Activated CD8-positive, alpha-beta memory T cell treated with anti-CD3 and anti-CD28 coated beads, Interleukin-2, amount 50 U/mL, for 24 hours (primary cell): ENCODE measurements around the gene HSPB3.
"Not testable (repeated sequence)": the region's sequence is repeated elsewhere in the genome, so short reads cannot be mapped to it uniquely, and the experiment has no call there.

Source experiments
- DNase-seq: peaks from one replicate; pipeline ENCODE4 v3.0.0-alpha.2; 2020; ENCODE audit errors: extremely low read depth

Gene HSPB3

DNA sequence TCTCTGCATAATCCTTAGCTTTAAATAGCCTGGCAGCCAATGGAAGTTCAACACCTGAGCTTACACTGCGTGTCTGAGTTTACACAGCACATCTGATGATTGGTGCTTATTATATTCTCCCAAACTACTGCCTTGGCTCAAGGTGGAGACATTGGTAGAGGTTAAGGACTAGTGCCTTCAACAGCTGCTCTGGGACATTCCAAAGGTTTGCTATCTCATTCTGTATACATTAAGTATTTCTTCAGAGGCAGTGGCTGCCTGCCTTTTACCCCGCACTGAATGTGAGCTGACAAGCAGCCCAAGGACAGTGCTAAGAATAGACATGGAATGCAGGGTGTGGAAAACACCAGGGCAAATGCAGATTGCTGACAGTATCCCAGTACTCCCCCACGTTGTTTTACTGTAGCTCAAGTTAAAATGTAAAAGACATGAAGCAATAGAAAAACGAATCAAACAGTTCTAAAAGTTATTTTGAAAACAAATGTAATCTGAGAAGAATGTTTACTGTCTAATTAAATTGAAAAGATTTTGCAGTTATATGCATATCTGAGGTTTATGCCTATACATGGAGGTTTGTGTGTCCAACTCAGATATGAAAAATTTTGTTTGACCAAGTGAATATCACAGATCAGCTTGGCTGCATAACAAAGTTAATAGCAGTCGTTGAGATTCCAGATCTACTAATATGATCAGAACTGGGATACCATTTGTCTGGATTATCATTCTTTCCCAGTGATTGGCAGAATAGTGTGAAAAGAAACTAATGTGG is 1.8 kb downstream of the HSPB3 start:
- DNase-seq = no peak

DNA sequence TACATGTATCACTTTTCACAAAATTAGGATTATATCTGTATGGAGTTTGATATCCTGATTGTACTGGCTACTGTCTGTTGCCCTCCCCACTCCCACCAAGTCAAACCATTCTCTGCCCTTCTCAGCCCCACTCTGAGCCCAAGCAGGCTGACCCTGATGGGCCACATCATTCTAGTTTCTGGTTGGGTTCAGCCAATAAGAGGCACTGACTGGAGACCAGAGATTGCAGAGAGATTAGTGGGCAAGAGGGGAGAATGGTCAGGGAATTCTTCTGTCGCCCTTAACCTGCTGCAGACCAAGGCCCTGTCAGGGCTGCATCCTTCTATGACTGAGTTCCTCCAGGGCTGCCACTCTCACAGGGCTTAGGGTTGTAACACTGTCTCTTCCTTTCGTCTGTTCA is 2.7 kb downstream of the HSPB3 start:
- DNase-seq = no peak

GRCh38 chr5:54460181-54460919 is 4.9 kb downstream of the HSPB3 start:
- no peak for DNase-seq

GRCh38 chr5:54462281-54462680 is 6.8 kb downstream of the HSPB3 start:
- no peak for DNase-seq

DNA sequence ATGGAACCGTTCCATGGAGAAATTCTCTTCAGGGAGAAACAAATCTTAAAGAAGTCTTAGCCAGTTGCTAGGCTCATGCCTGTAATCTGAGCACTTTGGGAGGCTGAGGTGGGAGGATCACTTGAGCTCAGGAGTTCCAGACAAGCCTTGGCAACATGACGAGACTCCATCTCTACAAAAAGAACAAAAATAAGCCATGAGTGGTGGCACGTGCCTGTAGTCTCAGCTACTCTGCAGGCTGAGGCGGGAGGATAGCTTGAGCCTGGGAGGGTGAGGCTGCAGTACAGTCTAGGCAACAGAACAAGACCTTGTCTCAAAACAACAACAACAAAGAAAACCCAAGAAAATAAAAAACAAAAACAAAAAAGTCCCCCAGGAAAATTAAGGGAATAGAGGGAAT is 8.2 kb downstream of the HSPB3 start:
- DNase-seq = no peak

DNA sequence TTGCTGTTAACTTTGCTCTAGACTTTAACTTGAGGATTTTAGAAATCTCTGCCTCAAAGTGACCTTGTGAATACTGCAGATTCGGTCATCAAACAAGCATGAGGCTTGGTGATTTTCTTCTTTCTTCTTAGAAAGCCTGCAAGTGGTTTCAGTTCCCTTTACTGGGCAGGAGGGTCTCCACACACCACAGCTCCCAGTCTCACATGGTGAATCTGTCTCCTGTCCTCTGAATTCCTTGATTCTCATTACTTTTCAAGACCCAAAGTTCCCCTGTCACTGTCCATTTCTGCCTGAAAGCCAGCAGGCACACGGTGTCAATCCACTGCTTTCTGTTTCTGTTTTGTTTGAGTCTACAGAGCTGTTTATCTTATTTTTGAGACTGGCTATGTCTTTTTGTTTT is 14.1 kb downstream of the HSPB3 start:
- no peak for DNase-seq

DNA sequence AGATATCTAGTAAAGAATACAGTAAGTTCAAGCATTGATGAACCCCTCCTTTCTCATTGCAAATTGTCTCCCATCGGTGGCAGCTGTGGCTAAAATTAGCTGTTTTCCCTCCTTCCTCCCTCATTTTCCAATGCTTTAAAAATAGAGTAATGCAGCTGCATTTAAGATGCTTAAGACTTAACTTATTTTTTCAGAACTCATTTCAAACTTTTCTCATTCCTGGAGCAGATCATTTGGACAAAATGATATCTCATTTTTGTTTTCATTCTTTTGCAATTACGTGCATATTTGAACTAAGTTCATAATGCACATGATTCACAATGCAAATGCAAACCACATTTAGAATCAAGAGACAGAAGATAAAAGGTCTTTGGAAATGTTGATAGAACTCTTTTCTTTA is 14.6 kb downstream of the HSPB3 start:
- DNase-seq = no peak

- DNase-seq = no peak
These were observed 15.2 kb downstream of the HSPB3 start for GRCh38 chr5:54470677-54471076.

DNA sequence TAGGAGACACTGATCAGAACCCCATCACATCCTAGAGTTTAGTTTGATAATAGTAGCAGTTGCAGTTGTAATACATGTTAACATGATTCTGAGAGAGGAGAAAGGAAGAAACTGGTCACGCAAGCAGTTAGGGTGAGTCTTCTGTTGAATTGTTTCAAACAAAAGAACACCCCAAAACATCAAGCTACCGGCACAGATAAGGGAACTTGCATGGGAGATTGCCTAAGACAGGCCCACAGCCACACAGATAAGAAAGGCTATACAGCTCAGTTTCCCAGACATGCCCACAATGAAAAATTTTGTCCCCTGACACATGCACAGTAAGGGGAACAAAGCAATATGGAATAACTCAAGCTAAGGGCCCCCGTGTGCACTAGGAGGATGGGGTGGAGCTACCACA is 15.9 kb downstream of the HSPB3 start:
- DNase-seq = no peak

GRCh38 chr5:54476682-54477081 is 21.2 kb downstream of the HSPB3 start:
- DNase-seq = no peak

- no peak for DNase-seq
These were observed 22.5 kb downstream of the HSPB3 start for GRCh38 chr5:54477941-54478478.

- no peak for DNase-seq
These were observed 24.8 kb downstream of the HSPB3 start for GRCh38 chr5:54480296-54480695.

DNA sequence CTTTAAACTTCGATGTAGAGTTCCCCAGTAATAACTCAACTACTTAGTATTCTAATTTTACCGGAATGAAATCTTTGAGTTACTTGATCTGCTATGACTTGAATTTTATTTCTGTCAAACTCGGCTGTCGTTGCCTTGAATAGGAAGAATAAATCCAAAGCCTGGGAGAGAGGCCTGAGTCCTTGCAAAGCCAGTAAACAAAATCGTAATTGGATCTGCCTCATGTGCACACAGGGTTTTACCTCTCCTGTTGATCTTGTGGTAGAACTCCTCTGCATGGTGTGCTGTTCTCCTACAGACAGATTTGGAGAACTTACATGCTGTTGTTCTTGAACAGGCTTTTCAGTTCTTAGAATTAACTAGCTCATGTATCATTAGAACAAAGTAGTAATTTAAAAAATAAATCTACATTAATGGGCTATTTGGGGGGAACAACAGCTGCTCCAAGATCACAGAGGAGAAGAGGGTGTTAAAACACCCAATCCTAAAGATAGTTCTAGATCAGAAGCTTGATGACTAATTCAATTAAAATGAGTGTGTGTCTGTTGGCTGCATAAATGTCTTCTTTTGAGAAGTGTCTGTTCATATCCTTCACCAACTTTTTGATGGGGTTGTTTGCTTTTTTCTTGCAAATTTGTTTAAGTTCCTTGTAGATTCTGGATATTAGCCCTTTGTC is 28.9 kb downstream of the HSPB3 start:
- no peak for DNase-seq

GRCh38 chr5:54485659-54486058 is 30.2 kb downstream of the HSPB3 start:
- DNase-seq = not testable (repeated sequence)

GRCh38 chr5:54489648-54489979 is 34.1 kb downstream of the HSPB3 start:
- not testable (repeated sequence) for DNase-seq

- no peak for DNase-seq
These were observed 35.8 kb downstream of the HSPB3 start for GRCh38 chr5:54491326-54491725.

DNA sequence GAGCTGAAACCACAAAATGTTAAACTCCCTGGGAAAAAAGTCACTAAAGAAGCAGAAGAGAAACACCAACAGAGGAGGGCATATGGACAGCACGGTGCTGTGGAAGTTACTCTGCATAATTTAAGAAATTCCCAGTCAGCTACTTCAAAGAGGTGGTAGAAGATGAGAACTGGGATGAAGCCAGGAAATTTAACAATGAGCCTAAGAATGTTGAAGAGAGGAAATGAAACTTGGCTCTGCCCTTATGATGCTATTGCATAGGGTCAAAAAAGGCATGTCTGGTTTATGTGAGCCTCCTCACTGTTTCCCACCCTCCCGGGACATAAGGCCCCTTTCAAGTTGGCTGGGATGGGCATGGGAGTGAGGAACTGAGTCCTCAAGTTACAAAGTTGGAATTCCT is 36.7 kb downstream of the HSPB3 start:
- no peak for DNase-seq

- DNase-seq = no peak
These were observed 39.5 kb downstream of the HSPB3 start for GRCh38 chr5:54495027-54495426.
